Measurements from ENCODE around the gene DOCK1.

The DOCK1 gene

DNA sequence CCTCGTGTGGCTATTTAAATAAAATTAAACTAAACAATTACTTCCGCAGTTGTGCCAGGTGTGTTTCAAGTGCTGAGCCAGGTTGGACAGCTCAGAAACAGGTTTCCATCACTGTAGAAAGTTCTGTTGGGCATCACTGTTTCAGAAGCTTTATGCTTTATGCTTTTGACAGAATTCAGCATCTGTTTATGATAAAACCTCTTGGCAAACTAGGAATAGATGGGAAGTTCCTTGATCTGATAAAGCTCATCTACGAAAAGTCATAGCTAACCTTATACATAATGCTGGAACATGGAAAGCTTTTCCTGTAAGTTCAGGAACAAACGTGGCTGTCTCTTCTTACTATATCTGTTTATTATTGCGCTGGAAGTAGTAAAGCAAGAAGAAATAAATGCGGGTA is 143.4 kb downstream of the DOCK1 start:
- no peak overlapping the region for H3K27ac ChIP-seq
- no peaks in the 10 kb centered on the region for H3K36me3 ChIP-seq (ENCODE audit: insufficient read depth)
- H3K9ac ChIP-seq: no peak overlapping the region
- no peaks in the 10 kb centered on the region for H3K79me2 ChIP-seq (ENCODE audit: insufficient read depth, low read depth)
- no peaks in the 10 kb centered on the region for H4K20me1 ChIP-seq (ENCODE audit: insufficient read depth)
- H3K4me3 ChIP-seq (IDR thresholded peaks at IDR 0.05; ENCODE audit: insufficient read depth, low read depth, low read length): no peak overlapping the region
- TF ChIP-seq, protein P1, sequence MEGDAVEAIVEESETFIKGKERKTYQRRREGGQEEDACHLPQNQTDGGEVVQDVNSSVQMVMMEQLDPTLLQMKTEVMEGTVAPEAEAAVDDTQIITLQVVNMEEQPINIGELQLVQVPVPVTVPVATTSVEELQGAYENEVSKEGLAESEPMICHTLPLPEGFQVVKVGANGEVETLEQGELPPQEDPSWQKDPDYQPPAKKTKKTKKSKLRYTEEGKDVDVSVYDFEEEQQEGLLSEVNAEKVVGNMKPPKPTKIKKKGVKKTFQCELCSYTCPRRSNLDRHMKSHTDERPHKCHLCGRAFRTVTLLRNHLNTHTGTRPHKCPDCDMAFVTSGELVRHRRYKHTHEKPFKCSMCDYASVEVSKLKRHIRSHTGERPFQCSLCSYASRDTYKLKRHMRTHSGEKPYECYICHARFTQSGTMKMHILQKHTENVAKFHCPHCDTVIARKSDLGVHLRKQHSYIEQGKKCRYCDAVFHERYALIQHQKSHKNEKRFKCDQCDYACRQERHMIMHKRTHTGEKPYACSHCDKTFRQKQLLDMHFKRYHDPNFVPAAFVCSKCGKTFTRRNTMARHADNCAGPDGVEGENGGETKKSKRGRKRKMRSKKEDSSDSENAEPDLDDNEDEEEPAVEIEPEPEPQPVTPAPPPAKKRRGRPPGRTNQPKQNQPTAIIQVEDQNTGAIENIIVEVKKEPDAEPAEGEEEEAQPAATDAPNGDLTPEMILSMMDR (conservative IDR thresholded peaks at IDR 0.05; ENCODE audit: low read depth, low read length): no peak
- no peak overlapping the region for H2AFZ ChIP-seq (ENCODE audit: low read depth)
- no peaks in the 10 kb centered on the region for H3K27me3 ChIP-seq (ENCODE audit: insufficient read depth, low read depth)
- no peaks in the 10 kb centered on the region for H3K4me1 ChIP-seq (ENCODE audit: low read depth, poor library complexity, severe bottlenecking)
- no peak overlapping the region for H3K4me2 ChIP-seq

DNA sequence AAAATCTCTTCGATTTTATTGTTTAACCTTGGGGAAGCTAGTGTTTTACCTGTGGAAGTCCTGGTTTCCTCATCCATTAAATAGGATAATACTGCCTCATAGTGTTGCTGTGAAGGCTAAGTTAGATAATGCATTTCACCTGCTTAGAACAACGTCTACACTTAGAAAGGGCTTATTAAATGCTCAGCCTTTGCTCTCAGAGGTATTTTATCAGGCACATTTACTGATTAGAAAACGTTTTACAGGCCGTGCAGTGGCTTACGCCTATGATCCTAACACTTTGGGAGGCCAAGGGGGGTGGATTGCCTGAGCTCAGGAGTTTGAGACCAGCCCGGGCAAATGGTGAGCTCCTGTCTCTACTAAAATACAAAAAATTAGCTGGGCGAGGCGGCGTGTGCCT is 146.8 kb downstream of the DOCK1 start:
- TF ChIP-seq, protein P1 (conservative IDR thresholded peaks at IDR 0.05; ENCODE audit: low read depth, low read length): no peak
- Histone ChIP-seq H3K27me3 (ENCODE audit: insufficient read depth, low read depth) (no peaks in the 10 kb centered on the region), H3K36me3 (ENCODE audit: insufficient read depth) (no peaks in the 10 kb centered on the region), H4K20me1 (ENCODE audit: insufficient read depth) (no peaks in the 10 kb centered on the region), H3K4me3 (IDR thresholded peaks at IDR 0.05; ENCODE audit: insufficient read depth, low read depth, low read length) (no peak overlapping the region), H3K27ac (no peak overlapping the region), H3K4me1 (ENCODE audit: low read depth, poor library complexity, severe bottlenecking) (no peaks in the 10 kb centered on the region), H2AFZ (ENCODE audit: low read depth) (no peak overlapping the region), H3K79me2 (ENCODE audit: insufficient read depth, low read depth) (no peaks in the 10 kb centered on the region), H3K4me2 (no peak overlapping the region), H3K9ac (no peak overlapping the region)

DNA sequence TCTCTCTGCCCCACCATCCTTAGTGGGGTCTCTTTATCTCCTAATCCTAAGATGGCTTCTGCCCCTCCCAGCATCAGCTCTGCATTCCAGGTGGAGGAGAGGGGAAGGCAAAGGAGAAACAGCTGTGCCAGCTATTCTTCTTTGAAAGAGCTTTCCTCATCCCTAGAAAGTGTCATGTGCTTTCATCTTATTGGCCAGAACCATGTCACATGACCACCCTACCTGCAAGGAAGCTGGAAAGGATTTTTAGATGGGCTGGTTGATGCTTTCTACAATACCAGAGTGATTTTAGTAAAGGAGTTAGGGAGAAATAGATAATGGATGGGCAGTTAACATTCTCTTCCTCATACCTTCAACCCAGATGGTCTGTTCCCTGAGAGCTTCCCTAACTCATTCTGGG is 150.0 kb downstream of the DOCK1 start:
- no peak overlapping the region for H3K27ac ChIP-seq
- no peak overlapping the region for H3K4me3 ChIP-seq (IDR thresholded peaks at IDR 0.05; ENCODE audit: insufficient read depth, low read depth, low read length)
- H3K36me3 ChIP-seq (ENCODE audit: insufficient read depth): no peaks in the 10 kb centered on the region
- no peaks in the 10 kb centered on the region for H3K27me3 ChIP-seq (ENCODE audit: insufficient read depth, low read depth)
- TF ChIP-seq, protein P1 (conservative IDR thresholded peaks at IDR 0.05; ENCODE audit: low read depth, low read length): no peak
- no peak overlapping the region for H2AFZ ChIP-seq (ENCODE audit: low read depth)
- no peaks in the 10 kb centered on the region for H3K79me2 ChIP-seq (ENCODE audit: insufficient read depth, low read depth)
- no peaks in the 10 kb centered on the region for H4K20me1 ChIP-seq (ENCODE audit: insufficient read depth)
- H3K9ac ChIP-seq: no peak overlapping the region
- no peaks in the 10 kb centered on the region for H3K4me1 ChIP-seq (ENCODE audit: low read depth, poor library complexity, severe bottlenecking)
- H3K4me2 ChIP-seq: no peak overlapping the region

DNA sequence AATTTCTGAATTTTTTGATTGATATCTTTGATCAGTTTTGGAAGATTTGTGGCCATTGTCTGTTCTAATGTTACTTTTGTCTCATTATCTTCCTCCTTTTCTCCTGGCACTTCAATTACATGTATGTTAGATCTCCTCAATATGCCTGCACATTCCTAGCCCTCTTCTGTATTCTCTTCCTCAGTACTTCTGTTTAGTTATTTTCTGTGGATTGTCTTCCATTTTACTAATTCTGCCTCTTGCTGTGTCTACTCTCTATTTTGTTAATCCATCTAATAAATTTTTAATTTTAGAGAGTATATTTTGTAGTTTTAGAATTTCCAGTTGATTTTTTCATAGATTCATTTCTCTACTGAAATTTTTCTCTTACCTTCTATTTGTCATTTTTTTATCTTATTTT is 154.1 kb downstream of the DOCK1 start:
- Histone ChIP-seq H3K9ac (no peak overlapping the region), H3K4me2 (no peak overlapping the region), H3K27ac (no peak overlapping the region), H3K79me2 (ENCODE audit: insufficient read depth, low read depth) (no peaks in the 10 kb centered on the region), H4K20me1 (ENCODE audit: insufficient read depth) (no peaks in the 10 kb centered on the region), H3K36me3 (ENCODE audit: insufficient read depth) (no peaks in the 10 kb centered on the region), H3K4me1 (ENCODE audit: low read depth, poor library complexity, severe bottlenecking) (no peaks in the 10 kb centered on the region), H3K4me3 (IDR thresholded peaks at IDR 0.05; ENCODE audit: insufficient read depth, low read depth, low read length) (no peak overlapping the region), H3K27me3 (ENCODE audit: insufficient read depth, low read depth) (no peaks in the 10 kb centered on the region), H2AFZ (ENCODE audit: low read depth) (no peak overlapping the region)
- TF ChIP-seq, protein P1 (conservative IDR thresholded peaks at IDR 0.05; ENCODE audit: low read depth, low read length): no peak

DNA sequence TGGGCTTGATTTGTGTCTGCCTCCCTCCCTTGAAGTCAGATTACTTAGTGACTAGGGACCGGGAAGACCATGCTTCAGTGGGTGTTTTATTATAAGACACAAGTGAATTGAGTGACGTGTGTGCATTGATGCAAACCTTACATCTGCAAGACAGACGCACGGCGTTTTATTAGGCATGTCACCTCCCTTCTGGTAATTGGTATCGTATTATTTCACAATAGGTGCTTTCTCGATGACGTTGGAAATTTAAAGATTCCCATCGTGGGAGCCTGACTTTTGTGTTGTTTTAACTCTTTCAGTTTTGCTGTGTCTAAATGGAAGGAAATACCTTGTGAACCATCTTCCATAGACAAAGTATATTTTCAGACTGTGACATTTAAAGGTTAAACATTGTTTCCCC is 158.5 kb downstream of the DOCK1 start:
- H3K36me3 ChIP-seq (ENCODE audit: insufficient read depth): no peaks in the 10 kb centered on the region

More for the DNA sequence above, 158.5 kb downstream of the DOCK1 start:
- no peak overlapping the region for H2AFZ ChIP-seq (ENCODE audit: low read depth)
- no peaks in the 10 kb centered on the region for H3K79me2 ChIP-seq (ENCODE audit: insufficient read depth, low read depth)
- no peak overlapping the region for H3K4me2 ChIP-seq
- TF ChIP-seq, protein P1 (conservative IDR thresholded peaks at IDR 0.05; ENCODE audit: low read depth, low read length): no peak
- no peak overlapping the region for H3K4me3 ChIP-seq (IDR thresholded peaks at IDR 0.05; ENCODE audit: insufficient read depth, low read depth, low read length)
- H3K9ac ChIP-seq: no peak overlapping the region
- no peak overlapping the region for H3K27ac ChIP-seq
- H3K4me1 ChIP-seq (ENCODE audit: low read depth, poor library complexity, severe bottlenecking): no peaks in the 10 kb centered on the region
- no peaks in the 10 kb centered on the region for H4K20me1 ChIP-seq (ENCODE audit: insufficient read depth)
- H3K27me3 ChIP-seq (ENCODE audit: insufficient read depth, low read depth): no peaks in the 10 kb centered on the region

Data from KMS-11 (cell line).